GM19240 (cell line): ENCODE data around the gene ALK.

ENCODE experiments used
- DNase-seq: peaks from one replicate; pipeline ENCODE4 v3.0.0; 2011; ENCODE audit warnings: low spot score; ENCODE audit not compliant: insufficient read length

The ALK gene

DNA sequence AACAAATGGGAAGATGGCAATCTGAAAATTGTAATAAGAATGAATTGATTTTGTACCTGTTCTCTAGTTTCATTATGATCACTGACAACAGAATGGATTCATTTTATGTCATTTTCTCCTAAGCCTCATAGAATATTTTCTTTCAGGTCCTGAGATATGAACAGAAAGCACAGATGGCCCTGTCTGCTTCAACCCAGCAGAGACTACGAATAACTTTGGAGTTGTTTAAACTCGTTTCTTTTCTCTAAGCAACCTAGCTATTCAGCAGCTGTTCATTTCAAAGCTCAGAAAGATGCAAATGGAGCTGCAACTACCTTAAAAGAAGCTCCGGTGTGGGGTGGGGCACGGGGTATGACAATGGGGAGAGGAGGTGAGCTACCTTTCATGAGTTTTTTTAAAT, 124.9 kb downstream of the ALK start:
- no peak for DNase-seq

DNA sequence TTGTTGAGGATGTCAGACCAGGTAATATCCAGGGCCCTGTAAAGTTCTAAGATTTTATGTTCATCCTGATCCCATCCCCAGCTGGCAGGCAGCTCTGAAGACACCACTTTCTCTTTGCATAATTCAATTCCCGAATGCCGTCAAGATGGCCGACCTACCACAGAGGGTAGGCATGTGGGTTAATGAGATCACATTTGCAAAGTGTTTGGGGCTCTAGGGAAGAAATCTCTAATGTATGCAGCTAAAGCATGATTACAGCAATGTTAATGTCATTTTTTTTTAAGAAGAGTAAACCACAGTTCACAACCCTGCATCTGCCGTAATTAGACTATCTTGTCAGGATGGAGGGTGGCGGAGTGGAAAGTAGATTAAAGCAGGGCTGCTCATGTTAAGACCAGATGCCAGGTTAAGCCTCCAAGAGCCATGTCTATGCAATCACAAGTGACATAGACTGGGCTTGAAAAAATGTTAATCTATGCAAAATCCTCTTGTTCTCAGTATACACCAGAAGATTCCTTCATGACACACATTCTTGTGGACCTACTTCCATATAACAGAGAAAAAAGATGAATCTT, 131.4 kb downstream of the ALK start:
- no peak for DNase-seq

DNA sequence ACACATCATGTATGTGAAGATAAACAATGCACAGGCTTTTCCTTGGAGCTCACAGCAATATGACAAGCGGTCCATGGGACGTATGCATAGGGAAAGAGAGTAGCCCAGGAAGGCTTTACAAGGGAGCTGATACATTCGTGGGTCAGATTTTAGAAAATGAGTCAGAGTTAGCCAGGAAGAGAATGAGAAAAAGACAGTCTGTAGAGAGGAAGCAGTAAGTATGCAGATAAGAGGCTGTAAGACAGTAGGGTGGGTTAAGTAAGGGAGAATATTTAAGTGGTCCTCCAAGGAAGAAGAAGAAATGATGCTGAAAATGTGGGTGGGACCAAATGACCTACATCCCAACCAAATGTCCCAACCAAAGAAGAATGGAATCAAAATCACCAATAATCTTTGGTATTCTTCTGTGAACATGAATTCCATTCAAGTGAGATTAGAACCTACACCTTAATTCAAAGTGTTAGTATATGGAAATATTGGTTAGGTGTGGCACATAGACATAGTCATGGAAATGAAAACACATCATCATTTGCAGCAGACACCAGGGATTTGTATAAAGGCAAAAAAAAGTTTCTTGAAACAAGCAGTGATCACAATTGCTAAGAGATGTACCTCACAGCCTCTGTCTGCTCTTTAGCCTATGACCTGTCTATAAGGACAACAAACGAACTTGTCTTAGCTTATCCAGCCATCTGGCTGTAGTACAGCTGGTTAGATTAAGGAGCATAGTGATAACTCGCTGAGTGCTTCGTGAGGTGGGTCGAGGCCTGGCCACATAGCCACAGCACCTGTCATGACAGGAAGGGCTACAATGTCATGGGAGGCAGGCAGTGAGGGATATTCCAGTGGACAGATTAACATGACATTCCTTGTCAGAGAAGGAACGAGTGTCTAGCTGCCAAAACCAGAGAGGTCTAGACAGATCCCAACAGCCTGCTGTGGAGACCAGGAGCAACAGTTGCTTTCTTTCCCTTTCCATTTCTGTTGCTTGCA, 133.6 kb downstream of the ALK start:
- DNase-seq: no peak

DNA sequence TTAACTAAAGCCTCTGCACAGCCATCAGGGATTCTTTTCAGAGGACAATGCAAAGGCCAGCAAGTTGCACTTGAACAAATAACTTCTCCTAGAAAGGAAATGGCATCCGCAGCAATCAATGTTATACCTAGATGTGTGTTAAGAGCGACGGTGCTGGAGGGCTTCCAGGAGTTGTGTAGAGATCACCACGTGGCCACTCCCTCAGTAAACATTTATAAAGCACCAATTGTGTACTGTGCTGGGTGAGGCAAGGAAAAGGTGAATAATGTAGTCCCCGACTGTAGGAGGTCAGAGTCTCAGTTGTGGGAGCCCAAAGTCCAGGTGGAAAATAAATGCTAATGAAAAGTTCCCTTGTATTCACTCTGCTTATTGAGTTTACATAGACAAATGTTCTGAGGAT, 135.0 kb downstream of the ALK start:
- no peak for DNase-seq

DNA sequence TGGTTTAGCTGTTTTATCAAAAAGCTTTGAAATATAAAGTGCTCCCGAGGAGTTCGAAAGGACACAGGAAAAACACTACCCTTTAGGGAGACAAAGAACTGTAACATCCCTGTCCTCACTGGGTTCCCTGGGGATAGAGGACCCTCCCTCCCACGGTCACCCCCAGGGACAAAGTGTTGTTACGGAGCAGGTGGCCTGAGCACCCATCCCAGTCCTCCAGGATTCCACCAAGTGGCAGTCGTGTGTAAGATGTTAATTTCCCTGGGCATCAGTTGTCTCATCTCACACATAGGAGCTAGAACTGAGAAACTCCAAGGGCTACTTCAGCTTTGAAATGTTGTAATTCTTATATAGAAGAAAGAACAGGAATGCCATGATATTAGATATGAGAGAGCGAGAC, 137.7 kb downstream of the ALK start:
- DNase-seq: no peak

DNA sequence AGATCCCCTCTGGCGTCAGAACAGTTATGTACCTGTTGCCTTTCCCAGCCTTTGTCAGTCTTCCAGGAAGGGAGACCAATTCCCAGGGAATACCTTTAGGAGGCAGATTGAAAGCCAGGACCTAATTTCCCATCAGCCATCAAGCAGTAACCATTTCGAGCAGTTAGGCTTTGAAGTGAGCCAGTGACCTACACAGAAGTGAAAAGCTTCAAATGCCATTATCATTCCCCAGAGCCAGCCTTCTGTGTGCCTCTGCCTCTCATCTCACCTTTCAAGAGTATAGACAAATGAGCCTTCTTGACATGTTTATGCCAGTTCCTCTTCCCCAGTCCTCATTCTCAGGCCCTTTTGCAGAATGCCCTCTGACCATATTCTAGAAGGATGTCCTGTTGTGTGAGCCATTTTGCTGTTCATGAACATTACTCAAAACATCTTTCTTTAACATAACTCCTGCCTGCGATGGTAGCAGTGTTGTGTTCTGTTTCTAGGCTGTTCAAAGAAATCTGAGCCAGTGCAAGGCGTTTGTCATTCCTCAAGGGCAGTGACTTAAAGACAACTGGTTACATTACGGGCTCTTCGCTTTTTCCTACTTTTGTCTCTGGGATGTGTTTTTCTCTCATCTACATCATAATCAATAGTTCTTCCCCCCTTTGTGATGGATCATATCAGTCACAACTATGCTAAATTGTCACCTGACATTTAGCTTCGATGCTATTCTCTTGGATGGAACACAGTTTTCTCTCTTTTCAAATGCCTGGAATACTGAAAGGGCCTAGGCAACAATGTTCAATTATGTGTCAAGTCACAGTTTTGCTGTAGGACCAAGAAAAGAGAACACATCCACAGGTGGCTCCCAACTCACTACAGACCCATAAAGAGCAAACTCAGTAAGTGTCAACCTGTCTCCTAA, 138.6 kb downstream of the ALK start:
- DNase-seq: no peak

DNA sequence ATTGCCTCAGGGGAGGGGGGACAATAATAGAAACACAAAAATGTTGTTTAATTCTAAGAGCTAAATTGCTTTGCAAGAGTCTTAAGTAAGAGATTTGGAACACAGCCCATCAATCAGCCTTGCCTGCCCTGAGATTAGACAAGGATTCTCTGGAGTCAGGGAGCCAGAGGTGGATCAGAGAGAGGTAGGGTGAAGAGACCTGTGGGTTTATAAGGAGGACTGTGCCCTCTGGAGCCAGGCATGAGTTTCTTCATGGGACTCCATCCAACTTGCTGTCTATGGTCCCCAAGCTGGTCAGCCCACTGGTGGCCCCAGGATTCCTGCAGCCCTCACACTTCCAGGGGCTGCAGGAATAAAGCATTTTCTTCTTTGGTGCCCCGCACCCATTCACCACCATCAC, 139.3 kb downstream of the ALK start:
- DNase-seq: no peak

DNA sequence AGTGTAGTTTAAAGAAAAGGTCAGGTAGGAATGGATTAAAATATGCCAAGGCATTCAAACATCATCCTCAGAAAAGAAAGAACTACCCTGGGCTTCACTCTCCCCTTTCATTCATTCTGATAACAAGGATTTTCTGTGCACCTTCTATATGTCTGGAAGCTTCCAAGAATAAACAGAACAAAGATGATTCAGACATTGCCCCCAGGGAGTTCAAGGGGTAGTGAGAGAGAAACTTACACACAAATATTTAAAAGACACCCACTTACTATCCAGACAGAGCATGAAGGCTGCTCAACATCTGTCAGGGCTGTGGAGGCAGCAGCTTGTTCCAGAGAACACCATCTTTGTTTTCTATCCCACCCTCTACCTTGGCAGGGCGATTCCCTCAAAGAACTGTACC, 140.5 kb downstream of the ALK start:
- no peak for DNase-seq

DNA sequence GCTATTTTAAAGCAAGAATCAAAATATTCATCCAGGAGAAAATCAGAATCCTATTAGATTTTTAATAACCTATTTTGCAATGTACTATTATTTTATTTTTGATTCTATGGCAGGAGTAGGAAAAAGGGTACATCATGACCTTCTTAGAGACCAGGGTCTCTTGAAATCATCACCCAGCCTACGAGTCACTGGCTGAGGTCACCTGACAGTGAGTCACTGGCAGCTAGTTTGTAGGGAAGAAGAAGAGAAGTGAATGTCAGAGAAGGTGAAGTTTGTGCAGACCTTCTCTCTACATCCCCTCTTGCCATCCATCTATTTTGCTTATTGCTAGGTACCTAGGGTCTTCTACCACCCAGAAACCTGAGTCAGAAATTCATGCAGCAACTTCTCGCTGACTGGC, 144.2 kb downstream of the ALK start:
- no peak for DNase-seq

DNA sequence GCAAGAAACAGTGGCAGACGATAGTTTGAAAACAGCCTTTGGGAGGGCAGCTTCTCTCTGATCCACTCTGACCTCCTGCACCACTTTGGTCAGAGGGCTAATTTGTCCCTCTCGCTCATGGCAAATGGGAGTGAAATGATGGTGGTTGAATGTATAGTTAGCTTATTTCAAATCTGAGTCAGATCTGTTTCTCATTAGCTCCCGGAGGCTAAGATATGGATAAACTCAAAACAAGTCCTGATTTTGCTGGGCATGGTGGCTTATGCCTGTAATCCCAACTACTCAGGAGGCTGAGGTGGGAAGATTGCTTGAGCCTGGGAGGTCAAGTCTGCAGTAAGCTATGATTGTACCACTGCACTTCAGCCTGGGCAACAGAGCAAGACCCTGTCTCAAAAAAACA, 145.0 kb downstream of the ALK start:
- no peak for DNase-seq

DNA sequence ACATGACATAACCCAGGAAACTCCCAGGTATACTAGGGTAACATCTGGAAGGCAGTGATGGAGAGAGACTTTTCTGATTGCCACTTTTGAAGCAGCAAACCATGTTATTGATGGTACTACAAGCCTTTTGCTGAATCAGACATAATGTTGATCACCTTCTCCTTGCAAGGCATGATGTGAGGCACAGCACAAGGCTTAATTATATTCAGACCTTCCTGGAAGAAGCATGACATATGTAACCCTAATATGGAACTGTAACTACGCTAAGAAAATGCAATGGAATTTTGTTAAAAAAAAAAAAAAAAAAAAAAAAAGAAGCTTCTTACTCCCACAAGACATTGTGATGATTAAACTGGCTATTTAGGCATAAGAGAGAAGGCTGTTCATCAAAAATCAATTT, 145.4 kb downstream of the ALK start:
- no peak for DNase-seq

DNA sequence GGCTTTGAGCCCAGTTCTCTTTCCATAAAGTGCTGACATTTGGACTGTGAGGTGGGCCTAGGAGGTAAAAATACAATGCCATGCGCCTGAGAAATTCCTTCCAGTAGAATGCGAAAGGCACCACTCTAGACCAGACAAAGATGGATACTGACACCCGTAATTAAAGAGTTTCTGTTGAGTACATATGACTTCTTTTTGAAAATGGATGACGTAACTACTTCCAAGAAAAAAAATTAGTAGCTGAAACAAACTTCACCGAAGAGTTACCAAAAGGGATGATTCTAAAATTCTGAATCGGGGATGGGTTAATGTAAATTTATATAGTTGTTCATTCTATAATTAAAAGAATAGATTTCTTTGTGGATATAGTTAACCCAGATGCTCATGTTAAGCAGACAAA, 146.8 kb downstream of the ALK start:
- DNase-seq: no peak

DNA sequence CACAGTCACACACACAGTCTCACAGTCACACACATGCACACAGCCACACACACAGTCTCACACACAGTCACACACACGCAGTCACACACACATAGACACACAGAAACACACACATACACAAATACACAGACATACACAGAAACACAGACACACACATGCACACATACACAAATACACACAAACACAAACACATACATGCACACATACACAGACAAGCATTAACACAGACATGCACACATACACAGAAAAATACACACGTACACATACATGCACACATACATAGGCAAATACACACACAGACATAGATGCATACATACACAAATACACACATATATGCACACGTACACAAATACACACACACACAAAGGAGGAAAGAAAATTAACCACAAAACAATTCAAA, 150.5 kb downstream of the ALK start:
- no peak for DNase-seq

DNA sequence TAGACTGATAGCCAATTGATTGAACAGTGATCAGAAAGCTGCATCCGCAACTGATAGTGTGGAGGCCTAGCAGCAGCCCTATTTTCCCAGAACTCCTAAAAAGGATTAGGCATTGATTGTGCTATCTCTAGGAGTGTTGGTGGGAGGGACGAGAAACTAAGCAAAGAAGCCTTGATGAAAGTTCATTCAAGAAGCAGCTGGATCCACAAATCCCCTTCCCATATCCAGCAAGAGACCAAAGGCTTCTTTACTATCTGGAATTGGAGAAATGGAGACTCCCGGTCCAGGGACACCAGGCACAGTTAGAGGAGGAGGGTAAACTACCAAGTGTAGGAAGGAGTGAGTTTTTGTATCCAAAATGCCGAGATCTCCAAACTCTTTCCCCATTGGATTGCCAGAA, 151.5 kb downstream of the ALK start:
- no peak for DNase-seq

DNA sequence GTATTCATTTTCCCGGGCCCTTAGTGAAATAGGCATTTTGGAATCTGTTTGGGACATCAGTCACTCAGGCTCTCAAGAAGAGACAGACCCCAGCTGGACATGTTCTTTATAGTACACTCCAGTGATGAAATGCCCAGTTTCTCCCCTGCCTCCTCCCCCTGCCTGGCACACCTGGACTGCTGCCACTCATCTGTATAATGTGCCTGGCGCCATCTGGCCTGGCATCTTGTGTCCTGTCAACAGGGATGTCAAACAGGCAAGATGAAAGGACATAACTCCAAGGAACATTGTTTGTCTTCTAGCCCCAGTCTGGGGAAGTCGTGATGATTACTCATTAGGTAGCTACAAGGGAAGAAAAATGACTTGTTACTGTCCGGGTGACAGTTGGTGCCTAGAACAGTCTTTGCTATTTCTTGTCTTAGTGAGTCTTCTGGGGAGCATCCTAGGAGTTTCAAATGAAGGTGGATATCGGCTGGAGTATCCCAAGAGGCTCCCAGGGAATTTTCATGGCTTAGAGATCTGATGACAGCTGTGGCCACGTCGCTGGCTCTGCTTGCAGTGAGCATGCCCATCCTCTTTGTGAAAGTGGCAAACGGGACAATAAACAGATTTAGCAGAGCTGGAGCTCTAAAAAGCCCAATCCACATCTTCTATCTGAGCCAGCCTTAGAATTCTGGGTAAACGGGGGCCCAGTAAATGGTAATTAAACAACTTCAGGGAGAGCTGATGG, 153.6 kb downstream of the ALK start:
- no peak for DNase-seq

DNA sequence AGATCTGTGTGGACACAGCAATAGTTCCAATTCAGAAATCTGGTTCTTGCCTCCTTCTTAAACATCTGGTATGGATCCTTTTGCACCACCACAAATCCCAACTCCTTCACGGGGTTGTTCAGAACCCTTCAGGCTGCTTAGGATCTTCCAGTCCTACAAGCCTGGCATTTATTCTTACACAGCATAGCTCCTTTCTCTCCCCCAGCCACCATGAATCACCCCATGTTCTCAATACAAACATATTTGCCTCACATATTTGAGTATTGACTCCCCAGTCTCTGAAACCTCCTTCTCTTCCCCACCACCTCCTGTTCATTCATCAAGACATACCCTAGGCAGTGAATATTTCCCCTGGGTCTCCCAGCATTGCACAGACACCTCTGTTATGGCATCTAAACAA, 155.2 kb downstream of the ALK start:
- DNase-seq: no peak

DNA sequence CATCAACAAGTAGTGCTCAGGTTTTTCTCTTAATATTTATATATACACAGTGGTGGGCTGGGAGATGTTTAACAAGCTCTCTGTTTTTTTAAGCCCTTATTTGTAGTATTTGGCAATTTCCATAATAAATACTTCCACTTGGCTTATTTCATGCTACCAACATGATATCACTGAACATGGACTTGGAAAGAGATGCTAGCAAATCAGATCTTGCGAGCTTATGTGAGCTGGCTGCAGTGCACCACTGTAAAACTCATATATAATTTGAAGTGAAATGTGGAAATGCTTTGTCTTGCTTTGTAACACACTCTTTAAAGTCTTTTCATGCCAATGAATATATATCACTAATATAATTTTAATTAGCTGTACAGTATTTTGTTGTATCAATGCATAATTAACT, 155.7 kb downstream of the ALK start:
- DNase-seq: no peak

DNA sequence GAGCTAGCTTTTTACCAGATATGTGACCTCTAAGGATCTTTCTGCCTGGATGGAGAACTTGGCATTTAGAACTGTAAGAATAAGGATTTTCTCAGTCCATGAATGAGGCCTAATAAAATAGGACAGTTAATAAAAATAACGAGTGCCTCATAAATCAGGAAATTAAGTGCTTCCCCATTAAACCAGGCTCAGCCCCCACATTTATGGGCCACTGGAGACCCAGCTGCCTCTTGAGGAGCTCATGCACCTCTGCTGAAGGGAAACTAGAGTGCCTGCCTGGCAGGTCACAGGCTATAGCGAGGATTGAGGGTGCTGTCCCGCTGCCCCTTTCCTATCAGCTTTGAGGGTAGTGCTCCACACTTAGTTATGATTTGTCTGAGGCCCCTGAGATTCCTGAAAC, 158.0 kb downstream of the ALK start:
- DNase-seq: no peak

DNA sequence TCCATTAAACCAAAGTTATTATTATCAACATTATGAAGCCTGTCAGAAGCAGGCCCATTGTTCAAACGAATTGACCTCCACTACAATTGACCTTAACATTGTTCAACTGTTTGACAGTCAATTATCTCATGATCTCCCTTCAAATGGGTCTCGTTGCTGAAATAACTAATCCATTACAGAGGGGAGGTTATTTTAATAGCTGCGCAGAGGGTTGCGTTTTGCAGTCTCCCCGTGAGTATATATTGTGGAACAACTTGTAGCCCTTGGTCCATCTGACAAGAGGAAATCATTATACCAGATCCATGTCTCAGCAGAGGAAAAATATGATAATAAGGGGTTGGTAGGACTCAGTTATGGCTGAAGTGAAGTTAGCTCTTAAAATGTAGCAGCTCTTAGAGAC, 159.1 kb downstream of the ALK start:
- DNase-seq: no peak

DNA sequence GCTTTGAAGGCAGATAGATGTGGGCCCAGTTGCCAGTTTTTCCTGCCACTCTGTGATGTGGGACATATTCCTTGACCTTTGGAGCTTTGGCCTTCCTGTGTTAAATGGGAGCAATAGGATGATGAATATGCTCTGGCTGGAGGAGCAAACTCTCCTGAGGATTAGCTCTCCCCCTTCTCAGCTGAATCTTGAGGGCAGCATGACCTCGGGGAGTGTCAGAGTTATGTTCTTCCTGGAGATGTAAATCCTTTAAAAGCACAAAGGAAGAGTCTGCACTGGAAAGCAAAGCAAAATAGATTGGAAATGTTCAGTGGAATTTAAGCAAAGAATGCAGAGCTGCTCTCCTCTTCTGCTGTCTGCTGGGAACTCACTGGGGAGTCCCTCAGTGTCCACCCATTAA, 160.1 kb downstream of the ALK start:
- DNase-seq: no peak

DNA sequence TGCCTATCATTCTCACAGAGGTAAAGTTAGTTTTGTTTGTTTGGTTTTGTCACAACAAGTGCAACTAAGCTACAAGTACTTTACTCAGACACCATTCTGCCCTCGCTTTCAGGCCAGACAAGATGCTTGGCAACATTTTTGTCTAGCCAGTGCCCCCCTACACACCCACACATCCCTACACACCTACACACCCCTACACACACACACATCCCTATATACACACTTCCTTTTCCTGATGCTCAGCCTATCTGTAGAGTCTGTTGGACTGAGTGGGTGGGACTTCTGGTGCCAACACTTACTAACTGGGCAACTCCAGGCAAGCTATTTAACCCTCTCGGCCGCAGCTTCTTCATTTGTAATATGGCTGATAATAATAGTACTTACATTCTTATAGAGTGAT, 161.4 kb downstream of the ALK start:
- no peak for DNase-seq
